HL-60 (cell line): ENCODE data around the gene EPN3.

Source experiments
- DNase-seq, 2 experiments: peaks; one replicate each; pipeline ENCODE4 v3.0.0-alpha.2; 2010 to 2020; ENCODE audit warnings: low read depth in 1 of 2, low spot score in 1 of 2
- H3K27ac ChIP-seq: fragments of 250-450 bp; sonication (Bioruptor Pico); replicated peaks from 2 replicates; pipeline ENCODE4 v1.5.1; 2020; ENCODE audit warnings: mild to moderate bottlenecking, moderate library complexity
- H3K27me3 ChIP-seq: fragments of 250-450 bp; sonication (Bioruptor Pico); 2 replicates; pipeline ENCODE4 v1.5.1; 2021; ENCODE audit warnings: mild to moderate bottlenecking, moderate library complexity; ENCODE audit not compliant: insufficient read depth, poor library complexity, severe bottlenecking
- H3K4me3 ChIP-seq: replicated peaks from 2 replicates; pipeline ENCODE4 v1.5.1; 2011; ENCODE audit warnings: mild to moderate bottlenecking, control low read depth, low read length; ENCODE audit not compliant: insufficient read depth
- GABPA ChIP-seq: IDR thresholded peaks from 2 replicates; pipeline ENCODE4 v1.6.1; 2012; ENCODE audit warnings: low read depth
- POLR2AphosphoS5 ChIP-seq: IDR thresholded peaks from 2 replicates; pipeline ENCODE4 v1.6.1; 2012; ENCODE audit warnings: low read depth
- REST ChIP-seq: IDR thresholded peaks from 2 replicates; pipeline ENCODE4 v1.6.1; 2012; ENCODE audit warnings: low read depth; ENCODE audit not compliant: insufficient replicate concordance
- SPI1 ChIP-seq: IDR thresholded peaks from 2 replicates; pipeline ENCODE4 v1.6.1; 2012; ENCODE audit warnings: low read depth, mild to moderate bottlenecking, borderline replicate concordance
- TF ChIP-seq, protein P1 (sequence below): IDR thresholded peaks from one replicate; pipeline ENCODE4 v1.5.1; 2011; ENCODE audit warnings: low read length, control low read depth, inconsistent platforms; ENCODE audit not compliant: insufficient read depth

The EPN3 gene

DNA sequence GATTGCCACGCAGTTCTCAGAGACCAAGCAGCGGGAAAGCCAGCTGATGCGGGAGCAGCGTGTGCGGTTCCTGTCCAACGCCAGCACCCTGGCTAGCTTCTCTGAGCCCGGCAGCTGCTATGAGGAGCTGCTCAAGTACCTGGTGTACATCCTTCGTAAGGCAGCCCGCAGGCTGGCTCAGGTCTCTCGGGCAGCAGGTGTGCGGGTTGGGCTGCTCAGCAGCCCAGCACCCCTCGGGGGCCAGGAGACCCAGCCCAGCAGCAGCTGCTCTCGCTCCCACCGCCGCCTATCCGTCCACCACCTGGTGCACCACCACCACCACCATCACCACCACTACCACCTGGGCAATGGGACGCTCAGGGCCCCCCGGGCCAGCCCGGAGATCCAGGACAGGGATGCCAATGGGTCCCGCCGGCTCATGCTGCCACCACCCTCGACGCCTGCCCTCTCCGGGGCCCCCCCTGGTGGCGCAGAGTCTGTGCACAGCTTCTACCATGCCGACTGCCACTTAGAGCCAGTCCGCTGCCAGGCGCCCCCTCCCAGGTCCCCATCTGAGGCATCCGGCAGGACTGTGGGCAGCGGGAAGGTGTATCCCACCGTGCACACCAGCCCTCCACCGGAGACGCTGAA lies 43.2 kb downstream of the EPN3 start:
- Histone ChIP-seq H3K4me3 (no peak overlapping the region), H3K27ac (no peak overlapping the region), H3K27me3 (no peaks in the 10 kb centered on the region)
- TF ChIP-seq REST (no peak), SPI1 (no peak), GABPA (no peak), POLR2AphosphoS5 (no peak)
- TF ChIP-seq, protein P1, sequence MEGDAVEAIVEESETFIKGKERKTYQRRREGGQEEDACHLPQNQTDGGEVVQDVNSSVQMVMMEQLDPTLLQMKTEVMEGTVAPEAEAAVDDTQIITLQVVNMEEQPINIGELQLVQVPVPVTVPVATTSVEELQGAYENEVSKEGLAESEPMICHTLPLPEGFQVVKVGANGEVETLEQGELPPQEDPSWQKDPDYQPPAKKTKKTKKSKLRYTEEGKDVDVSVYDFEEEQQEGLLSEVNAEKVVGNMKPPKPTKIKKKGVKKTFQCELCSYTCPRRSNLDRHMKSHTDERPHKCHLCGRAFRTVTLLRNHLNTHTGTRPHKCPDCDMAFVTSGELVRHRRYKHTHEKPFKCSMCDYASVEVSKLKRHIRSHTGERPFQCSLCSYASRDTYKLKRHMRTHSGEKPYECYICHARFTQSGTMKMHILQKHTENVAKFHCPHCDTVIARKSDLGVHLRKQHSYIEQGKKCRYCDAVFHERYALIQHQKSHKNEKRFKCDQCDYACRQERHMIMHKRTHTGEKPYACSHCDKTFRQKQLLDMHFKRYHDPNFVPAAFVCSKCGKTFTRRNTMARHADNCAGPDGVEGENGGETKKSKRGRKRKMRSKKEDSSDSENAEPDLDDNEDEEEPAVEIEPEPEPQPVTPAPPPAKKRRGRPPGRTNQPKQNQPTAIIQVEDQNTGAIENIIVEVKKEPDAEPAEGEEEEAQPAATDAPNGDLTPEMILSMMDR = no peak
- DNase-seq = no peak

GRCh38 chr17:50576864-50577263 lies 44.3 kb downstream of the EPN3 start:
- Histone ChIP-seq H3K4me3 (no peak overlapping the region), H3K27me3 (no peaks in the 10 kb centered on the region)
- TF ChIP-seq, protein P1 = no peak
- TF ChIP-seq POLR2AphosphoS5 = no peak
- TF ChIP-seq GABPA = no peak
- no peak for TF ChIP-seq SPI1
- no peak for TF ChIP-seq REST

DNA sequence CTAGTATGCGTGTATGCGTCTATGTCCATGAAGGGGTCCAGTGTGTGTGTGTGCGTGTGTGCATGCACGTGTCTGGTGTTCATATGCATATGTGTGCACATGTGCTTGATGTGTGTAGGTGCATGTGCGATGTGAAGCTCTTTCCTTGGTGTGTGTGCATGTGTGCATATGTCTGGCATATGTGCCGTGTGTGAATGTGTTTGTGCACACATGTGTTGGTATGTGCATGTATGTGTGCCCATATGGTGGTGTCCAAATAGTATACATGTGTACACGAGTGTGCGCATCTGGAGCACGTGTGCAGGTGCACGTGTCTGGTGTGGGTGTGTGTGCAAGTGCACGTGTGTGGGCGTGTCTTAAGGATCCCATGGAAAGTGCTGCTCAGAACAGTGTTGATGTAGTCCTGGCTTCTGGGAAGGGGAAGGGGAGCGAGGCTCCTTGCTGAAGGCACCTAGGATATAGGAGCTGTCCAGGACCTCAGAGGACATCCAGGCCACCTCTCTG lies 45.0 kb downstream of the EPN3 start:
- TF ChIP-seq POLR2AphosphoS5 (no peak), REST (no peak), GABPA (no peak), SPI1 (no peak)
- TF ChIP-seq, protein P1 = no peak
- no peak overlapping the region for H3K4me3 ChIP-seq
- H3K27ac ChIP-seq = no peak overlapping the region
- no peak for DNase-seq
- no peaks in the 10 kb centered on the region for H3K27me3 ChIP-seq

More at GRCh38 chr17:50576864-50577263, 44.3 kb downstream of the EPN3 start:
- H3K27ac ChIP-seq = no peak overlapping the region
- DNase-seq = no peak
